ENCODE measurements around the gene OBSCN. TPM values are rescaled to one million over a fixed set of nuclear protein-coding genes. Genes with fewer than 3 reads are reported as not detected.

The OBSCN gene
- total RNA-seq, 1 donor from 2014 or later, result 10.2 TPM

- Mint-ChIP-seq H3K4me3 (ENCODE audit: unreplicated experiment) (no peak overlapping the region), H3K9me3 (ENCODE audit: low read depth) (no peaks in the 10 kb centered on the region), H3K36me3 (ENCODE audit: low read depth) (peaks cover 3% of the 10 kb centered on the region), H3K4me1 (ENCODE audit: low read depth) (no peaks in the 10 kb centered on the region), H3K27ac (ENCODE audit: unreplicated experiment) (no peak overlapping the region), H3K27me3 (ENCODE audit: low read depth) (no peaks in the 10 kb centered on the region)
- no peak for TF ChIP-seq CTCF (IDR thresholded peaks at IDR 0.05)
- no peak for DNase-seq (ENCODE audit: low spot score)
Observed at GRCh38 chr1:228354390-228355320, 146.8 kb downstream of the OBSCN start.

- TF ChIP-seq CTCF (IDR thresholded peaks at IDR 0.05), result no peak
- H3K9me3 Mint-ChIP-seq (ENCODE audit: low read depth), result no peaks in the 10 kb centered on the region
- no peaks in the 10 kb centered on the region for H3K36me3 Mint-ChIP-seq (ENCODE audit: low read depth)
- H3K4me1 Mint-ChIP-seq (ENCODE audit: low read depth), result no peaks in the 10 kb centered on the region
- no peaks in the 10 kb centered on the region for H3K27me3 Mint-ChIP-seq (ENCODE audit: low read depth)
- H3K27ac Mint-ChIP-seq (ENCODE audit: unreplicated experiment), result no peak overlapping the region
- no peak overlapping the region for H3K4me3 Mint-ChIP-seq (ENCODE audit: unreplicated experiment)
- no peak for DNase-seq (ENCODE audit: low spot score)
Observed at GRCh38 chr1:228356897-228357680, 149.2 kb downstream of the OBSCN start.

GRCh38 chr1:228358039-228358763 is 150.4 kb downstream of the OBSCN start:
- Mint-ChIP-seq H3K4me1 (ENCODE audit: low read depth) (no peaks in the 10 kb centered on the region), H3K9me3 (ENCODE audit: low read depth) (no peaks in the 10 kb centered on the region), H3K4me3 (ENCODE audit: unreplicated experiment) (no peak overlapping the region), H3K27ac (ENCODE audit: unreplicated experiment) (no peak overlapping the region), H3K36me3 (ENCODE audit: low read depth) (no peaks in the 10 kb centered on the region), H3K27me3 (ENCODE audit: low read depth) (no peaks in the 10 kb centered on the region)
- no peak for TF ChIP-seq CTCF (IDR thresholded peaks at IDR 0.05)
- no peak for DNase-seq (ENCODE audit: low spot score)

GRCh38 chr1:228358764-228359612 is 151.1 kb downstream of the OBSCN start:
- no peak for DNase-seq (ENCODE audit: low spot score)
- Mint-ChIP-seq H3K4me3 (ENCODE audit: unreplicated experiment) (no peak overlapping the region), H3K27ac (ENCODE audit: unreplicated experiment) (no peak overlapping the region), H3K4me1 (ENCODE audit: low read depth) (no peaks in the 10 kb centered on the region), H3K27me3 (ENCODE audit: low read depth) (no peaks in the 10 kb centered on the region), H3K9me3 (ENCODE audit: low read depth) (no peaks in the 10 kb centered on the region), H3K36me3 (ENCODE audit: low read depth) (no peaks in the 10 kb centered on the region)
- TF ChIP-seq CTCF (IDR thresholded peaks at IDR 0.05), result no peak
